ENCODE results near the gene ARID4B.
"Not testable (repeated sequence)": the region's sequence is repeated elsewhere in the genome, so short reads cannot be mapped to it uniquely, and the experiment has no call there.

DNA sequence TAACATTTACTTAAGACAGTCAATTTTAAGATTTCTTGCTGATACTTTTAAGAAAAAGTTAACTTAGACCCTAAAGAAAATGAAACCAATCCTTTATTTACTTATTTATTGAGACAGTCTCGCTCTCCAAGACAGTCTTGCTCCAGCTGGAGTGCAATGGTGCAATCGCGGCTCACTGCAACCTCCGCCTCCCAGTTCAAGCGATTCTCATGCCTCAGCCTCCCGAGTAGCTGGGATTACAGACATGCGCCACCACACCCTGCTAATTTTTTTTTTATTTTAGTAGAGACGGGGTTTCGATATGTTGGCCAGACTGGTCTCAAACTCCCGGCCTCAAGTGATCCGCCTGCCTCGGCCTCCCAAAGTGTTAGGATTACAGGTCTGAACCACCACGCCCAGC lies 44.3 kb downstream of the ARID4B start:
- TF ChIP-seq CTCF, POLR2A (IDR thresholded peaks at IDR 0.05): not testable (repeated sequence)

Data from lower leg skin (tissue), 3 donors.